PFSK-1 (cell line): Measurements from ENCODE around the gene TEX19.

Experiments used
- FOXP2 ChIP-seq: optimal IDR thresholded peaks from 2 replicates; pipeline ENCODE3; 2011; ENCODE audit warnings: borderline replicate concordance, control low read depth, inconsistent platforms; ENCODE audit not compliant: insufficient read depth; ENCODE audit errors: extremely low read length, extremely low read depth
- POLR2AphosphoS5 ChIP-seq: IDR thresholded peaks from 2 replicates; pipeline ENCODE4 v1.6.1; 2012; ENCODE audit warnings: low read depth, mild to moderate bottlenecking, control low read depth, low read length, moderate library complexity
- REST ChIP-seq, 2 experiments: IDR thresholded peaks; 2 replicates each; pipeline versions ENCODE4 v1.6.1 to v1.8.0; 2011 to 2012; ENCODE audit warnings: low read depth in 2 of 2, low read length in 2 of 2, control low read depth in 1 of 2, inconsistent platforms in 1 of 2, mild to moderate bottlenecking in 1 of 2, moderate library complexity in 1 of 2; ENCODE audit not compliant: insufficient read depth in 1 of 2
- SIN3A ChIP-seq: IDR thresholded peaks from 2 replicates; pipeline ENCODE4 v1.6.1; 2012; ENCODE audit warnings: mild to moderate bottlenecking, low read length, moderate library complexity, borderline replicate concordance; ENCODE audit not compliant: insufficient read depth
- TAF1 ChIP-seq: IDR thresholded peaks from 2 replicates; pipeline ENCODE4 v1.6.1; 2012; ENCODE audit warnings: low read length, control low read depth, borderline replicate concordance; ENCODE audit not compliant: insufficient read depth

The TEX19 gene

GRCh38 chr17:82410014-82410716 is 51.1 kb downstream of the TEX19 start:
- TF ChIP-seq SIN3A: no peak
- no peak for TF ChIP-seq TAF1
- no peak for TF ChIP-seq FOXP2
- no peak for TF ChIP-seq REST (IDR thresholded peaks at IDR 0.05; ENCODE audit: insufficient read depth in 1 of 2, low read depth in 2 of 2, low read length in 2 of 2)
- TF ChIP-seq POLR2AphosphoS5: no peak

- no peak for TF ChIP-seq TAF1
- TF ChIP-seq REST (IDR thresholded peaks at IDR 0.05; ENCODE audit: insufficient read depth in 1 of 2, low read depth in 2 of 2, low read length in 2 of 2): no peak
- no peak for TF ChIP-seq FOXP2
- no peak for TF ChIP-seq POLR2AphosphoS5
- TF ChIP-seq SIN3A: no peak
These were observed 52.5 kb downstream of the TEX19 start for GRCh38 chr17:82411396-82412053.

GRCh38 chr17:82412535-82413520 is 53.8 kb downstream of the TEX19 start:
- TF ChIP-seq FOXP2: no peak
- TF ChIP-seq SIN3A: no peak
- no peak for TF ChIP-seq TAF1
- no peak for TF ChIP-seq POLR2AphosphoS5
- TF ChIP-seq REST (IDR thresholded peaks at IDR 0.05; ENCODE audit: insufficient read depth in 1 of 2, low read depth in 2 of 2, low read length in 2 of 2): no peak
